Thyroid gland (tissue), 4 donors: ENCODE results near the gene CCP110.

Experiments
- CTCF ChIP-seq, 6 experiments: fragments of 200-600 bp in 3 of 6; fragments of 450-650 bp in 3 of 6; sonication (generic) in 3 of 6; IDR thresholded peaks; one replicate each; pipeline ENCODE4 v1.5.1; 2016 to 2019; ENCODE audit warnings: antibody characterized with exemption in 6 of 6, mild to moderate bottlenecking in 2 of 6, inconsistent platforms in 1 of 6, moderate library complexity in 1 of 6
- POLR2A ChIP-seq, 2 donors: fragments of 450-650 bp; IDR thresholded peaks; one replicate each; pipeline ENCODE4 v1.6.1; 2017; ENCODE audit warnings: antibody characterized with exemption in 2 of 2, mild to moderate bottlenecking in 2 of 2, moderate library complexity in 1 of 2

DNA sequence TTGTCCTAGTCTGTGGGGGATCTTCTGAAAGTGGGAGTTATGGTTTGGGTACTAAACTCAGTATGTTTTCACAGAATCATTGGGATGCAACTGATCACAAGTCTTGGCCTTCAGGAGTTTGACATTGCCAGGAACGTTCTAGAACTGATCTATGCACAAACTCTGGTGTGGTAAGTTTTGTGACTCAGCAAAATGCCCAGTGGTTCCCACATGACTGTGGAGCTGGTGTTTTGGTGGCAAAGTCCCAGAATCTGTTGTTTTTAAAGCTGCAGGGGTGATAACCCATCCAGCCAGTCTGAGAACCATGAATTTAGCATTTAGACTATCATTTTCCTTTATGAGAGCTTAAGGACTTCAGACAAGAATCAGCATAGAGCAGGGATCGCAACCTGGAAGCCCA is 42.4 kb upstream of the CCP110 start:
- TF ChIP-seq CTCF (IDR thresholded peaks at IDR 0.05): no peak
- TF ChIP-seq POLR2A (IDR thresholded peaks at IDR 0.05): no peak
